Measurements from ENCODE around the gene CTNNA3.
A peak's percentile ranks its signal among the peaks of the same experiment; 100 is the strongest.

CTNNA3 gene

DNA sequence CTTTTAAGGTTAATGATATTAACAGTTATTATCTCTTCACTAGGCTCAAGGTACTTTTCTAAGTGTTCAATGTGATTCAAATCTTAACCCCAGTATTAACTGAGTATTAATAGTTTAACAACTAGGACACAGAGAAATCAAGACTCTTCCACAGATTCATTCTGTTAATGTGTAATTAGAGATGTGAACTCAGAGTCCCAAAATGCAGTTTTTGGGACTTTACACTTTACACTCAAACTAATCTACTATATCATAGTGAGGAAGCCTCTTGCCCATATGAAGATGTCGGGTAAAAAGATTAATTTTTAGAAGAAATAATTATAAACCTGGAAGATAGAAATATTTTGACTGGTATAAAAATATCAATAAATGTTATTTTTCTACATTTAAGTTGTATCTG is 1414.7 kb downstream of the CTNNA3 start:
- TF ChIP-seq EZH2phosphoT487 (IDR thresholded peaks at IDR 0.05; ENCODE audit: borderline replicate concordance): no peak
- TF ChIP-seq, protein P1, sequence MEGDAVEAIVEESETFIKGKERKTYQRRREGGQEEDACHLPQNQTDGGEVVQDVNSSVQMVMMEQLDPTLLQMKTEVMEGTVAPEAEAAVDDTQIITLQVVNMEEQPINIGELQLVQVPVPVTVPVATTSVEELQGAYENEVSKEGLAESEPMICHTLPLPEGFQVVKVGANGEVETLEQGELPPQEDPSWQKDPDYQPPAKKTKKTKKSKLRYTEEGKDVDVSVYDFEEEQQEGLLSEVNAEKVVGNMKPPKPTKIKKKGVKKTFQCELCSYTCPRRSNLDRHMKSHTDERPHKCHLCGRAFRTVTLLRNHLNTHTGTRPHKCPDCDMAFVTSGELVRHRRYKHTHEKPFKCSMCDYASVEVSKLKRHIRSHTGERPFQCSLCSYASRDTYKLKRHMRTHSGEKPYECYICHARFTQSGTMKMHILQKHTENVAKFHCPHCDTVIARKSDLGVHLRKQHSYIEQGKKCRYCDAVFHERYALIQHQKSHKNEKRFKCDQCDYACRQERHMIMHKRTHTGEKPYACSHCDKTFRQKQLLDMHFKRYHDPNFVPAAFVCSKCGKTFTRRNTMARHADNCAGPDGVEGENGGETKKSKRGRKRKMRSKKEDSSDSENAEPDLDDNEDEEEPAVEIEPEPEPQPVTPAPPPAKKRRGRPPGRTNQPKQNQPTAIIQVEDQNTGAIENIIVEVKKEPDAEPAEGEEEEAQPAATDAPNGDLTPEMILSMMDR (conservative IDR thresholded peaks at IDR 0.05; ENCODE audit: low read length): no peak
- Histone ChIP-seq H3K9me3 (ENCODE audit: insufficient read depth, low read depth, low read length) (no peaks in the 10 kb centered on the region), H3K4me1 (ENCODE audit: insufficient read depth, low read length, poor library complexity, severe bottlenecking) (no peaks in the 10 kb centered on the region), H2AFZ (ENCODE audit: low read length) (no peak overlapping the region), H3K4me2 (ENCODE audit: low read depth, low read length, poor library complexity, severe bottlenecking) (no peak overlapping the region), H3K27me3 (ENCODE audit: insufficient read depth, low read length, poor library complexity, severe bottlenecking) (no peaks in the 10 kb centered on the region), H3K4me3 (ENCODE audit: low read length, poor library complexity, severe bottlenecking) (no peak overlapping the region), H3K9ac (ENCODE audit: low read depth, low read length, poor library complexity, severe bottlenecking) (no peak overlapping the region), H3K79me2 (ENCODE audit: insufficient read depth, low read length) (no peaks in the 10 kb centered on the region), H4K20me1 (ENCODE audit: insufficient read depth, low read length, poor library complexity, severe bottlenecking) (no peaks in the 10 kb centered on the region), H3F3A (ENCODE audit: low read depth) (no peaks in the 10 kb centered on the region), H3K9me2 (replicated peaks; ENCODE audit: low read depth, low read length) (no peaks in the 10 kb centered on the region), H3K36me3 (ENCODE audit: insufficient read depth, low read length) (no peaks in the 10 kb centered on the region)

DNA sequence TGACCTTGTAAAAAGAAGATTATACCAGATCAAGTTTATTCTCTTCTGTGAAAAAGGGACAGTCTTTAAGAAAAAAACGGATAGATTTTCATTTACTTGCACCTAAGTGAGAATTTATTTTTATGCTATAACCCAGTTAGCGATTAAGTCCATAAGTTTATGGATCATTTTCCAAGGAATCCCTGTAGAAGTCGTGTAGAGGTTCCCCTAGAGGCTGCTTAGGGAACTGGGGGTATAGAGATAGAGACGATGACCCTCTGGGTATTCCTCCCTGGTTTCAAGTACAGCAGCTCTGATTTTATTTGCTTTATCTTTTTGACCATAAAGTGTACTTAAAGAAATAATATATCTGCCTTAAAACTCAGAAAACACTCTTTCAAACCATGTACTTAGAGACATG is 1418.5 kb downstream of the CTNNA3 start:
- H3K4me2 ChIP-seq (ENCODE audit: low read depth, low read length, poor library complexity, severe bottlenecking): no peak overlapping the region
- TF ChIP-seq, protein P1 (conservative IDR thresholded peaks at IDR 0.05; ENCODE audit: low read length): peak; percentile 28; the same call in 1 of the 2 replicates
- TF ChIP-seq EZH2phosphoT487 (IDR thresholded peaks at IDR 0.05; ENCODE audit: borderline replicate concordance): no peak
- no peaks in the 10 kb centered on the region for H3K4me1 ChIP-seq (ENCODE audit: insufficient read depth, low read length, poor library complexity, severe bottlenecking)
- H3K4me3 ChIP-seq (ENCODE audit: low read length, poor library complexity, severe bottlenecking): no peak overlapping the region
- H3K36me3 ChIP-seq (ENCODE audit: insufficient read depth, low read length): no peaks in the 10 kb centered on the region
- no peaks in the 10 kb centered on the region for H3F3A ChIP-seq (ENCODE audit: low read depth)
- no peaks in the 10 kb centered on the region for H3K9me3 ChIP-seq (ENCODE audit: insufficient read depth, low read depth, low read length)
- H3K79me2 ChIP-seq (ENCODE audit: insufficient read depth, low read length): no peaks in the 10 kb centered on the region
- H3K9me2 ChIP-seq (replicated peaks; ENCODE audit: low read depth, low read length): no peaks in the 10 kb centered on the region
- no peaks in the 10 kb centered on the region for H4K20me1 ChIP-seq (ENCODE audit: insufficient read depth, low read length, poor library complexity, severe bottlenecking)
- H3K9ac ChIP-seq (ENCODE audit: low read depth, low read length, poor library complexity, severe bottlenecking): no peak overlapping the region
- H3K27me3 ChIP-seq (ENCODE audit: insufficient read depth, low read length, poor library complexity, severe bottlenecking): no peaks in the 10 kb centered on the region
- no peak overlapping the region for H2AFZ ChIP-seq (ENCODE audit: low read length)

DNA sequence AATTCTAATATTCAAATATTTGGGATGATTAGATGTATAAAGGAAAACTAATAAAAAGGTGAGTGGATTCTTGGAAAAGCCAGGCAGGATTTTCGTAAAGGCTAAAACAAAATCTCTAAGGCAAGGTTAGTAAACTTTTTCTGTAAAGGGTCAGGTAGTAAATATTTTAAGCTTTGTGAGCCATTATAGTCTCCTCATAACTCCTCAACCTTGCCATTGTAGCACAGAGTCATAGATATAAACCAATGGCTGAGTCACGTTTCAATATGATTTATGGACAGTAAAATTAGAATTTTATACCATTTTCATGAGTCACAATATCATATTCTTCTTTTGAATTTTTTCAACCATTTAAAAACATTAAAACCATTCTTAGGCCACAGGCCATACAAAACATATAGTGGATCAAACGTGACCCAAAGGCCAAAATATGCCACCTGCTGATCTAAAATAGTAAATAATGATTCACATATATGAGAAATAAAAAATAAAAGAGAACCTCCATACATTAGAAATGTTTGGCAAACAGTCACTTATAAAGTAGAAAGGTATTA is 1422.0 kb downstream of the CTNNA3 start:
- H3K9me2 ChIP-seq (replicated peaks; ENCODE audit: low read depth, low read length): no peaks in the 10 kb centered on the region
- no peak overlapping the region for H3K4me2 ChIP-seq (ENCODE audit: low read depth, low read length, poor library complexity, severe bottlenecking)
- TF ChIP-seq, protein P1 (conservative IDR thresholded peaks at IDR 0.05; ENCODE audit: low read length): no peak
- TF ChIP-seq EZH2phosphoT487 (IDR thresholded peaks at IDR 0.05; ENCODE audit: borderline replicate concordance): no peak
- H3K79me2 ChIP-seq (ENCODE audit: insufficient read depth, low read length): no peaks in the 10 kb centered on the region
- no peaks in the 10 kb centered on the region for H3K27me3 ChIP-seq (ENCODE audit: insufficient read depth, low read length, poor library complexity, severe bottlenecking)
- H3K9me3 ChIP-seq (ENCODE audit: insufficient read depth, low read depth, low read length): no peaks in the 10 kb centered on the region
- no peak overlapping the region for H3K4me3 ChIP-seq (ENCODE audit: low read length, poor library complexity, severe bottlenecking)
- H2AFZ ChIP-seq (ENCODE audit: low read length): no peak overlapping the region
- no peak overlapping the region for H3K9ac ChIP-seq (ENCODE audit: low read depth, low read length, poor library complexity, severe bottlenecking)
- no peaks in the 10 kb centered on the region for H3K4me1 ChIP-seq (ENCODE audit: insufficient read depth, low read length, poor library complexity, severe bottlenecking)
- H4K20me1 ChIP-seq (ENCODE audit: insufficient read depth, low read length, poor library complexity, severe bottlenecking): no peaks in the 10 kb centered on the region
- H3F3A ChIP-seq (ENCODE audit: low read depth): no peaks in the 10 kb centered on the region
- H3K36me3 ChIP-seq (ENCODE audit: insufficient read depth, low read length): no peaks in the 10 kb centered on the region
